ENCODE measurements around the gene EXOC3L1. TPM values are rescaled to one million over a fixed set of nuclear protein-coding genes. Genes with fewer than 3 reads are reported as not detected.
A peak's percentile ranks its signal among the peaks of the same experiment; 100 is the strongest.

EXOC3L1 gene
- total RNA-seq, 2 experiments from 2014 or later: not detected

DNA sequence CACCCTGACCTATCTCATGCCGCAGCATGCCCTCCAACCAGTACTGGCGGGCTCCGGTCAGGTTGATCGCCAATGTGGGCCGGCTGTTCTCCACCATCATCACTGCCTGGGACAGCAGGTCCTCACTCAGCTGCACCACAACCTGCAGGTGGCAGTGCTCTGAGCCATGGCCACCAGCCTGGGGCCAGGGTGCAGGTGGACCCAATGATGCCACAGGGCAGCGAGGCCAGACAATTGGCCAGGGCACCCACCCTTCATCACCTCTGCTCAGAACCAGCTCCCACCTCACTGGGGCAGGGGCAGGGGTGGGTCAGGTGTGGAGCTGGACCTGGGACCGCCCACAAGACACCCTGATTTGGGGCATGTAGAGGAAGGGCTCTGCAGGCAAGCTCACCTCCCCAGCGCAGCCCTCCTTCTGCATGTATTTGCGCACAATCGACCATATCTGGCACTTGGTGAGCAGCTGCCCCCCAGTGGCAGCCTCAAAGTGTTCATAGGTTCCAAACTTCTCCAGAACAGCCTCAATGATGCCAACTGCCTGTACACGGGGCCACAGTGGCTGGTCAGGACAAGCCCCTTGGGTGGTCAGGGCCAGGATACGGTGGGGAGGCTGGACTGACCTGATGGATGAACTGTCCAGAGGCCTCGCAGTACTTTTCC is 10.4 kb downstream of the EXOC3L1 start:
- H3K4me1 ChIP-seq (ENCODE audit: insufficient read depth, low read length): peaks cover 37% of the 10 kb centered on the region
- H3K27ac ChIP-seq (ENCODE audit: low read depth in 1 of 2, low read length in 2 of 2): no peak overlapping the region
- POLR2A ChIA-PET: interaction anchor here (1.0 kb wide), 1 partner anchor 20 kb away, joined by 4 read pairs; the partner anchor contains the start of genes FBXL8 and TRADD
- Mint-ChIP-seq H3K27me3 (peaks cover 33% of the 10 kb centered on the region), H3K27ac (no peak overlapping the region), H3K36me3 (ENCODE audit: low read depth) (no peaks in the 10 kb centered on the region), H3K4me3 (no peak overlapping the region), H3K9me3 (no peaks in the 10 kb centered on the region), H3K4me1 (ENCODE audit: low read depth) (peaks cover 16% of the 10 kb centered on the region)
- CTCF ChIA-PET: interaction anchor here (1.0 kb wide), 1 partner anchor 24 kb away, joined by 4 read pairs; no protein-coding TSS in a partner anchor
- no peak for ATAC-seq (ENCODE audit: poor library complexity)
- TF ChIP-seq, protein P1, sequence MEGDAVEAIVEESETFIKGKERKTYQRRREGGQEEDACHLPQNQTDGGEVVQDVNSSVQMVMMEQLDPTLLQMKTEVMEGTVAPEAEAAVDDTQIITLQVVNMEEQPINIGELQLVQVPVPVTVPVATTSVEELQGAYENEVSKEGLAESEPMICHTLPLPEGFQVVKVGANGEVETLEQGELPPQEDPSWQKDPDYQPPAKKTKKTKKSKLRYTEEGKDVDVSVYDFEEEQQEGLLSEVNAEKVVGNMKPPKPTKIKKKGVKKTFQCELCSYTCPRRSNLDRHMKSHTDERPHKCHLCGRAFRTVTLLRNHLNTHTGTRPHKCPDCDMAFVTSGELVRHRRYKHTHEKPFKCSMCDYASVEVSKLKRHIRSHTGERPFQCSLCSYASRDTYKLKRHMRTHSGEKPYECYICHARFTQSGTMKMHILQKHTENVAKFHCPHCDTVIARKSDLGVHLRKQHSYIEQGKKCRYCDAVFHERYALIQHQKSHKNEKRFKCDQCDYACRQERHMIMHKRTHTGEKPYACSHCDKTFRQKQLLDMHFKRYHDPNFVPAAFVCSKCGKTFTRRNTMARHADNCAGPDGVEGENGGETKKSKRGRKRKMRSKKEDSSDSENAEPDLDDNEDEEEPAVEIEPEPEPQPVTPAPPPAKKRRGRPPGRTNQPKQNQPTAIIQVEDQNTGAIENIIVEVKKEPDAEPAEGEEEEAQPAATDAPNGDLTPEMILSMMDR (IDR thresholded peaks at IDR 0.05): no peak
- peak in 2 of 14 experiments; percentile 21 to 30 for DNase-seq
- no peaks in the 10 kb centered on the region for H3K9me3 ChIP-seq (ENCODE audit: control insufficient read depth in 1 of 2, insufficient read depth in 1 of 2, low read length in 2 of 2)
- no peak overlapping the region for H3K4me3 ChIP-seq (ENCODE audit: low read length)
- H3K27me3 ChIP-seq (ENCODE audit: control insufficient read depth in 1 of 2, insufficient read depth in 2 of 2, low read length in 2 of 2): peaks cover 0 to 20% of the 10 kb centered on the region in 2 experiments
- H3K36me3 ChIP-seq (ENCODE audit: insufficient read depth, low read length): no peaks in the 10 kb centered on the region
- intact Hi-C loops (cut with DNase I, micrococcal nuclease): loop anchor here (5.0 to 10.0 kb wide), 2 partner anchors 72 to 165 kb away; partner anchors contain the start of gene PHAF1 (in 1 of the 2)

DNA sequence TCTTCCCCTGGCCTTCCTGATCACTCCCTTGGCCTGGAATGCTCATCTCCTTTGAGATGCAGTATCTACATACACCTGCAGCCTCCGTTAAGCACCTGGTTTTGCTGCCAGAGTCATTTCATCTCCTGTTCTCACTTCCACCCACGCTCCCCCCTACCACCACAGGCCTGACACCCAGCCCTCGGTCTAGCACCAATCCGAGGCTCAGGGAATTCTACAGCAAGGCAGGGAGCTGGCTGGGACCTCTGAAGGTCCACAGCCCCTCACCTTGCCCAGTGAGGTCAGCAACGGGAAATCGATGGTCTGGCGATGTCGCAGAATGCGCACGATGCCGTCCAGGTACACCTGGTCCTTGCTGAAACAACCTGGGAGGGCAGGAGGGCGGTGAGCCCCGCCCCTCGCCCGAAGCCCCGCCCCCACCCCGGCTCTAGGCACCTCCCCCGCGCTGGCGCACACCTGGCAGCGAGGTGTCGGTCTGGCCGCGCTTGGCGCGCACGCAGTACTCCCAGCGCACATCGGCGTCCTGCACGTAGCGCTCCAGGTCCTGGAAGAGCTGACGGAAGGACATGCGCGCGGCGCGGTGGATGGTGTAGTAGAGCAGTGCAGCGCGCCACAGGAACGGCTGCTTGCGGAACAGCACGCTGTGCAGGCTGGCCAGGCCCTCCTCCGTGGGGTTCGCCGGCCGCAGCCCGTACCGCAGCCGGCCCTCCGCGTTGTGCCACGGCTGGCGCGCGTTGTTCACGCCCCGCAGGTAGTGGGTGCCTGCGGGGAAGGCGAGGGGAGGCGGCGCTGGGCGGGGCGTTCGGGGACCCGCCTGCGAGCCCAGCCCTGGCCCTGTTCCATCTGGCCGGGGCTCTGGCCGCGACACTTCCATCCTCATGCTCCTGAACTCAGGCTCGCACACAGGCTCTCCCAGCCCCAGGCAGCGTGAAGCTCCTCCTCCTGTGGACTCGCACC is 11.9 kb downstream of the EXOC3L1 start:
- CTCF ChIA-PET: interaction anchor here (4.2 kb wide), 1 partner anchor 23 kb away, joined by 17 read pairs; no protein-coding TSS in a partner anchor
- TF ChIP-seq, protein P1 (IDR thresholded peaks at IDR 0.05): no peak
- no peaks in the 10 kb centered on the region for H3K9me3 Mint-ChIP-seq
- Histone ChIP-seq H3K27ac (ENCODE audit: low read depth in 1 of 2, low read length in 2 of 2) (no peak overlapping the region), H3K27me3 (ENCODE audit: control insufficient read depth in 1 of 2, insufficient read depth in 2 of 2, low read length in 2 of 2) (peaks cover 5 to 26% of the 10 kb centered on the region in 2 experiments), H3K9me3 (ENCODE audit: control insufficient read depth in 1 of 2, insufficient read depth in 1 of 2, low read length in 2 of 2) (no peaks in the 10 kb centered on the region), H3K4me1 (ENCODE audit: insufficient read depth, low read length) (peaks cover 43% of the 10 kb centered on the region), H3K36me3 (ENCODE audit: insufficient read depth, low read length) (no peaks in the 10 kb centered on the region), H3K4me3 (ENCODE audit: low read length) (peak overlapping the region; percentile 37)
- POLR2A ChIA-PET: interaction anchor here (5.7 kb wide), 1 partner anchor 19 kb away, joined by 44 read pairs; the partner anchor contains the start of genes FBXL8 and TRADD
- ATAC-seq (ENCODE audit: poor library complexity) (peak; percentile 80), DNase-seq (peak in 13 of 14 experiments; percentile 29 to 89 (median 57))
- peaks cover 44% of the 10 kb centered on the region for H3K27me3 Mint-ChIP-seq
- no peaks in the 10 kb centered on the region for H3K36me3 Mint-ChIP-seq (ENCODE audit: low read depth)
- no peak overlapping the region for H3K27ac Mint-ChIP-seq
- peak overlapping the region; percentile 55 for H3K4me3 Mint-ChIP-seq
- H3K4me1 Mint-ChIP-seq (ENCODE audit: low read depth): peaks cover 27% of the 10 kb centered on the region
- intact Hi-C loops (cut with DNase I, micrococcal nuclease): no loop called here

DNA sequence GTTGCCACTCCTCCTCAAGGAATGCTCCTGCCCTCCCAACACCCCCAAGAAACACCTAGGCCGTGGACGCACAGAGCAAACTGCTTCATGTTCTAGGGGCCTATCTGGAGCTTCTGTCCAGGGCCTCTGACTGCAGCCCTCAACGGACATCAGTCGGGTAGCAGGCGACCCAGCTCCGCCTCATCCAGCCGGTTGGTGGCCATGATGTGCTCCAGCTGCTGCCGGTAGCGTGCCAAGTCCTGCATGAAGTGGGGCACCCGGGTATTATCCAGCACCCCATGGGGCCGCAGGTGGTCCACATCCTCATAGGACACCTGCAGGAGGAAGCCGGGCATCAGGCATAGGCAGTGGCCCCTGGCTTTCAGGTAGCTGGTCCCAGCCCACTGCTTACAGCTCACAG is 13.3 kb downstream of the EXOC3L1 start:
- no peaks in the 10 kb centered on the region for H3K9me3 ChIP-seq (ENCODE audit: control insufficient read depth in 1 of 2, insufficient read depth in 1 of 2, low read length in 2 of 2)
- H3K27me3 ChIP-seq (ENCODE audit: control insufficient read depth in 1 of 2, insufficient read depth in 2 of 2, low read length in 2 of 2): peaks cover 11 to 28% of the 10 kb centered on the region in 2 experiments
- ATAC-seq (ENCODE audit: poor library complexity): no peak
- intact Hi-C loops (cut with DNase I, micrococcal nuclease): no loop called here
- H3K4me3 ChIP-seq (ENCODE audit: low read length): no peak overlapping the region
- Mint-ChIP-seq H3K4me3 (peak overlapping the region; percentile 17), H3K36me3 (ENCODE audit: low read depth) (no peaks in the 10 kb centered on the region), H3K9me3 (no peaks in the 10 kb centered on the region), H3K4me1 (ENCODE audit: low read depth) (peaks cover 32% of the 10 kb centered on the region), H3K27me3 (peaks cover 58% of the 10 kb centered on the region), H3K27ac (no peak overlapping the region)
- peaks cover 42% of the 10 kb centered on the region for H3K4me1 ChIP-seq (ENCODE audit: insufficient read depth, low read length)
- DNase-seq: no peak
- POLR2A ChIA-PET: interaction anchor here (5.7 kb wide), 1 partner anchor 17 kb away, joined by 44 read pairs; the partner anchor contains the start of genes FBXL8 and TRADD
- H3K36me3 ChIP-seq (ENCODE audit: insufficient read depth, low read length): no peaks in the 10 kb centered on the region
- CTCF ChIA-PET: interaction anchor here (1.1 to 4.2 kb wide), 3 partner anchors 9 to 21 kb away, joined by 7 to 17 read pairs (median 15); partner anchors contain the start of genes FBXL8 and TRADD
- TF ChIP-seq, protein P1 (IDR thresholded peaks at IDR 0.05): no peak
- no peak overlapping the region for H3K27ac ChIP-seq (ENCODE audit: low read depth in 1 of 2, low read length in 2 of 2)
